Measurements from ENCODE around the gene CAPN9. TPM values are rescaled to one million over a fixed set of nuclear protein-coding genes. Genes with fewer than 3 reads are reported as not detected.

CAPN9 gene
- total and polyA plus RNA-seq, 12 donors: 0.48 to 5.1 (median 1.1) TPM; not detected in 2

GRCh38 chr1:230730977-230731376 lies 16.2 kb upstream of the CAPN9 start:
- H3K4me3 ChIP-seq: no peak overlapping the region
- H3K9me3 ChIP-seq (replicated peaks in 1 of 3): no peaks in the 10 kb centered on the region
- DNase-seq: peak; percentile 35 to 76 (median 53)
- H3K4me1 ChIP-seq (replicated peaks in 1 of 2): peaks cover 4 to 14% of the 10 kb centered on the region in 2 donors
- intact Hi-C loops (cut with DNase I): no loop called here
- TF ChIP-seq POLR2A (IDR thresholded peaks at IDR 0.05): peak in 1 of 2 donors; percentile 13
- TF ChIP-seq, protein P1, sequence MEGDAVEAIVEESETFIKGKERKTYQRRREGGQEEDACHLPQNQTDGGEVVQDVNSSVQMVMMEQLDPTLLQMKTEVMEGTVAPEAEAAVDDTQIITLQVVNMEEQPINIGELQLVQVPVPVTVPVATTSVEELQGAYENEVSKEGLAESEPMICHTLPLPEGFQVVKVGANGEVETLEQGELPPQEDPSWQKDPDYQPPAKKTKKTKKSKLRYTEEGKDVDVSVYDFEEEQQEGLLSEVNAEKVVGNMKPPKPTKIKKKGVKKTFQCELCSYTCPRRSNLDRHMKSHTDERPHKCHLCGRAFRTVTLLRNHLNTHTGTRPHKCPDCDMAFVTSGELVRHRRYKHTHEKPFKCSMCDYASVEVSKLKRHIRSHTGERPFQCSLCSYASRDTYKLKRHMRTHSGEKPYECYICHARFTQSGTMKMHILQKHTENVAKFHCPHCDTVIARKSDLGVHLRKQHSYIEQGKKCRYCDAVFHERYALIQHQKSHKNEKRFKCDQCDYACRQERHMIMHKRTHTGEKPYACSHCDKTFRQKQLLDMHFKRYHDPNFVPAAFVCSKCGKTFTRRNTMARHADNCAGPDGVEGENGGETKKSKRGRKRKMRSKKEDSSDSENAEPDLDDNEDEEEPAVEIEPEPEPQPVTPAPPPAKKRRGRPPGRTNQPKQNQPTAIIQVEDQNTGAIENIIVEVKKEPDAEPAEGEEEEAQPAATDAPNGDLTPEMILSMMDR (IDR thresholded peaks at IDR 0.05): no peak
- no peaks in the 10 kb centered on the region for H3K36me3 ChIP-seq (replicated peaks in 1 of 2)
- 21 to 24% (median 22%) methylated on average over 5 of the region's 5 CpGs for WGBS, 4 donors
- no peaks in the 10 kb centered on the region for H3K27me3 ChIP-seq
- peak overlapping the region; percentile 49 to 77 (median 56) for H3K27ac ChIP-seq

DNA sequence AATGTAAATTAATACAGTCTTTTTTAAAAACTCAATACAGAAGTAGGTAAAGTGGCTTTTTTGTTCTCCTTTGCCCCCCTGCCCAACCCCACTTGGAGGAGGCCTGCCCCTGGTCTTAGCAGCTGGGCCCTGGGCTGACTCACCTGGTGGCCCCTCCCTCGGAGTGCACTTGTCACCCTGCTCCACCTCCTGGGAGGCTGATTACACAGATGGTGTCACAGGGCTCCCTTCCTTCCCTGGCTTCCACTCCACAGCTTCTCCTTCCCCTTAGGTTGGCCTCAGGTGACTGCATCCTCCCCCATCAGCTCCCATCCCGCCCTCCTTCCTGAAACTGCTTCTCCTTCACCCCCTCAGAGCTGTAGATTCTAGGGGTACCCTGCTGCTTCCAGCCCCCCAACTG lies 11.7 kb upstream of the CAPN9 start:
- WGBS, 4 donors: 57 to 78% (median 66%) methylated on average over 2 of the region's 2 CpGs
- DNase-seq: no peak
- Histone ChIP-seq H3K9me3 (replicated peaks in 1 of 3) (no peaks in the 10 kb centered on the region), H3K27ac (no peak overlapping the region), H3K27me3 (no peaks in the 10 kb centered on the region), H3K4me3 (no peak overlapping the region), H3K4me1 (replicated peaks in 1 of 2) (peaks cover 4 to 9% of the 10 kb centered on the region in 2 donors), H3K36me3 (replicated peaks in 1 of 2) (no peaks in the 10 kb centered on the region)
- TF ChIP-seq, protein P1 (IDR thresholded peaks at IDR 0.05): no peak
- no peak for TF ChIP-seq POLR2A (IDR thresholded peaks at IDR 0.05)
- intact Hi-C loops (cut with DNase I): no loop called here

- H3K27me3 ChIP-seq: no peaks in the 10 kb centered on the region
- H3K9me3 ChIP-seq (replicated peaks in 1 of 3): no peaks in the 10 kb centered on the region
- intact Hi-C loops (cut with DNase I): no loop called here
- no peaks in the 10 kb centered on the region for H3K4me1 ChIP-seq (replicated peaks in 1 of 2)
- DNase-seq: no peak
- no peak overlapping the region for H3K27ac ChIP-seq
- H3K36me3 ChIP-seq (replicated peaks in 1 of 2): no peaks in the 10 kb centered on the region
- TF ChIP-seq POLR2A (IDR thresholded peaks at IDR 0.05): no peak
- TF ChIP-seq, protein P1 (IDR thresholded peaks at IDR 0.05): no peak
- H3K4me3 ChIP-seq: no peak overlapping the region
- 85 to 95% (median 92%) methylated on average over 3 of the region's 3 CpGs for WGBS, 4 donors
These were observed 9.4 kb upstream of the CAPN9 start for GRCh38 chr1:230737622-230738262.

GRCh38 chr1:230739564-230740290 lies 7.5 kb upstream of the CAPN9 start:
- intact Hi-C loops (cut with DNase I): no loop called here
- Histone ChIP-seq H3K27ac (no peak overlapping the region), H3K4me1 (replicated peaks in 1 of 2) (no peaks in the 10 kb centered on the region), H3K27me3 (no peaks in the 10 kb centered on the region), H3K9me3 (replicated peaks in 1 of 3) (no peaks in the 10 kb centered on the region), H3K4me3 (no peak overlapping the region), H3K36me3 (replicated peaks in 1 of 2) (no peaks in the 10 kb centered on the region)
- DNase-seq: no peak
- TF ChIP-seq POLR2A (IDR thresholded peaks at IDR 0.05): no peak
- TF ChIP-seq, protein P1 (IDR thresholded peaks at IDR 0.05): no peak
- WGBS, 4 donors: 87 to 95% (median 93%) methylated on average over 10 to 12 of the region's 12 CpGs

Measured in adrenal gland (tissue), 12 donors.